CD4-positive, alpha-beta memory T cell (primary cell): ENCODE data around the gene NGF. TPM values are rescaled to one million over a fixed set of nuclear protein-coding genes. Genes with fewer than 3 reads are reported as not detected.

Experiments
- CTCF ChIA-PET: fragments of 350-600 bp; sonication (Branson Sonifier 250); formaldehyde crosslinking; loops from one replicate; lab custom pipeline; 2021; ENCODE audit warnings: inconsistent platforms; ENCODE audit not compliant: partially characterized antibody; lab: Charles Lee
- POLR2A ChIA-PET: fragments of 350-600 bp; sonication (Branson Sonifier 250); formaldehyde crosslinking; loops from one replicate; lab custom pipeline; 2021; ENCODE audit not compliant: partially characterized antibody; lab: Charles Lee
- DNase-seq, 5 donors: peaks; one replicate each; pipeline versions ENCODE4 v3.0.0 to v3.0.0-alpha.2; 2020 to 2022; ENCODE audit warnings: mixed read lengths in 1 of 5
- H3K27ac ChIP-seq: one replicate; pipeline ENCODE4 v1.7.0; 2013; ENCODE audit warnings: low read depth, low read length
- H3K27me3 ChIP-seq: 2 replicates; pipeline ENCODE4 v1.7.0; 2013; ENCODE audit warnings: mild to moderate bottlenecking, low read length, moderate library complexity; ENCODE audit not compliant: insufficient read depth
- H3K36me3 ChIP-seq: 2 replicates; pipeline ENCODE4 v1.7.0; 2013; ENCODE audit warnings: mild to moderate bottlenecking, low read length, moderate library complexity; ENCODE audit not compliant: insufficient read depth
- H3K4me1 ChIP-seq: 2 replicates; pipeline ENCODE4 v1.7.0; 2013; ENCODE audit warnings: mild to moderate bottlenecking, low read length, moderate library complexity; ENCODE audit not compliant: insufficient read depth
- H3K4me3 ChIP-seq, 2 donors: one replicate each; pipeline ENCODE4 v1.7.0; 2013; ENCODE audit warnings: low read length in 2 of 2, mild to moderate bottlenecking in 1 of 2
- H3K9me3 ChIP-seq, 2 donors: one replicate each; pipeline ENCODE4 v1.7.0; 2013; ENCODE audit warnings: low read length in 2 of 2, control low read depth in 1 of 2; ENCODE audit not compliant: control insufficient read depth in 1 of 2
- H3K27ac Mint-ChIP-seq, 7 donors: one replicate each; pipeline ENCODE4 v1.8.0; 2020 to 2021; ENCODE audit warnings: mixed read lengths in 7 of 7, mild to moderate bottlenecking in 6 of 7, inconsistent platforms in 3 of 7, moderate library complexity in 3 of 7
- H3K27me3 Mint-ChIP-seq, 2 donors: one replicate each; pipeline ENCODE4 v1.8.0; 2020 to 2021; ENCODE audit warnings: mixed read lengths in 2 of 2
- H3K36me3 Mint-ChIP-seq, 2 donors: one replicate each; pipeline ENCODE4 v1.8.0; 2020 to 2021; ENCODE audit warnings: mixed read lengths in 2 of 2, inconsistent platforms in 1 of 2, mild to moderate bottlenecking in 1 of 2
- H3K4me1 Mint-ChIP-seq, 4 donors: one replicate each; pipeline ENCODE4 v1.8.0; 2020 to 2021; ENCODE audit warnings: mixed read lengths in 4 of 4, mild to moderate bottlenecking in 1 of 4
- H3K4me3 Mint-ChIP-seq, 8 donors: one replicate each; pipeline ENCODE4 v1.8.0; 2020 to 2021; ENCODE audit warnings: mixed read lengths in 8 of 8, mild to moderate bottlenecking in 7 of 8, moderate library complexity in 6 of 8, inconsistent platforms in 3 of 8
- H3K9me3 Mint-ChIP-seq, 8 donors: one replicate each; pipeline ENCODE4 v1.8.0; 2020 to 2021; ENCODE audit warnings: mixed read lengths in 8 of 8, mild to moderate bottlenecking in 5 of 8, inconsistent platforms in 3 of 8, moderate library complexity in 1 of 8
- intact Hi-C: fragments of 100-400 bp; cut with micrococcal nuclease; formaldehyde crosslinking; loops from one replicate; pipeline ENCODE4 v1.15.1; 2023
- polyA plus RNA-seq, 2 donors: library from polyadenylated mRNA; unstranded; fragments of 300-500 nt; fragmentation: Illumina TruSeq; gene quantifications; one replicate each; pipeline ENCODE4 v1.2.3, GENCODE V29; 2021
- total RNA-seq, 2 experiments: library from RNA; stranded (reverse); gene quantifications; one replicate each; pipeline ENCODE4 v1.2.3, GENCODE V29; 2021

NGF gene
- total and polyA plus RNA-seq, 4 experiments from 2014 or later: not detected

DNA sequence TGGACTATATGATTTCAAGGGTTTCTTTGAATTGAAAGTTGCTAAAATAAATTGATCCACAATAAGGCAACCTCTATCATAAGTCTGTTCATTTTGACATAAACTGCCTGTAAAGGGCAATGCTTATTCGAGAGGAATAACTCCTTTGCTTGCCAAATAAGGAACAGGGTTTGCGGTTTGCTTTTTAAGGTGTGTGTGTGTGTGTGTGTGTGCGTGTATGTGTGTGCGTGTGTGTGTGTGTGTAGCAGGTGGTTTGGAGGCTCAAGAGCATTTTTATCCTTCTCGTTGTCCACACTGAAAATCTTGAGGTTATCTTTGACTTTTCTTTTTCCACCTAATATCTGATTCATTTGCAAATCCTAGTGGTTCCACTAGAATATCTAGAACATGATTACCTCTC is 13.1 kb upstream of the NGF start:
- Histone ChIP-seq H3K9me3 (no peaks in the 10 kb centered on the region), H3K4me3 (no peak overlapping the region), H3K27ac (no peak overlapping the region), H3K27me3 (no peaks in the 10 kb centered on the region), H3K36me3 (no peaks in the 10 kb centered on the region), H3K4me1 (no peaks in the 10 kb centered on the region)
- H3K27ac Mint-ChIP-seq: no peak overlapping the region
- no peak overlapping the region for H3K4me3 Mint-ChIP-seq
- H3K4me1 Mint-ChIP-seq: no peaks in the 10 kb centered on the region
- ChIA-PET POLR2A (no interaction called here), CTCF (no interaction called here)
- intact Hi-C loops: no loop called here
- H3K36me3 Mint-ChIP-seq: no peaks in the 10 kb centered on the region
- no peak for DNase-seq
- H3K27me3 Mint-ChIP-seq: peaks cover 0 to 6% of the 10 kb centered on the region in 2 donors
- peaks cover 0 to 1% (median 0%) of the 10 kb centered on the region in 8 donors for H3K9me3 Mint-ChIP-seq

DNA sequence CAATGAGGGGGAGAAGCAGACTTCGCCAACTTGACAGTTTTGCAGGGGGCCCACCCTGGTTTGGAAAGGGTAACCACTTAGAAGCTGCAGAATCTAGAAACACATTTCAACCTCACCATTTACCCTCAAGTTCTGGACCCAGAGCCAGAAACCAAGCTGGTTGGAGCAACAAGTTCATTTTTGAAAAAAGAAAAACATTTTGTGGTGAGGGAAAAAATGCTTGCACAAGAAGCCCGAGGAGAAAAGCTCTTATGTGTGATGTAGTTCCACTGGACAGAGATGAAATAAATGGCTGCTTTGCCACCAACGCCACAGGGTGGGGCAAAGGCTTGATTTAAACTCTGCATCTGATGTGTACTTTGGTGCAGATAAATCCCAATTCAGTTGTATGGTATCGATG is 10.6 kb upstream of the NGF start:
- H3K27me3 ChIP-seq: no peaks in the 10 kb centered on the region
- ChIA-PET POLR2A (no interaction called here), CTCF (no interaction called here)
- no peaks in the 10 kb centered on the region for H3K36me3 ChIP-seq
- Mint-ChIP-seq H3K36me3 (no peaks in the 10 kb centered on the region), H3K27me3 (peaks cover 3 to 5% of the 10 kb centered on the region in 2 donors), H3K4me3 (no peak overlapping the region), H3K4me1 (no peaks in the 10 kb centered on the region), H3K9me3 (peaks cover 0 to under 1% (median 0%) of the 10 kb centered on the region in 8 donors), H3K27ac (no peak overlapping the region)
- no peaks in the 10 kb centered on the region for H3K9me3 ChIP-seq
- no peak for DNase-seq
- no peaks in the 10 kb centered on the region for H3K4me1 ChIP-seq
- no peak overlapping the region for H3K27ac ChIP-seq
- H3K4me3 ChIP-seq: no peak overlapping the region
- intact Hi-C loops: no loop called here

DNA sequence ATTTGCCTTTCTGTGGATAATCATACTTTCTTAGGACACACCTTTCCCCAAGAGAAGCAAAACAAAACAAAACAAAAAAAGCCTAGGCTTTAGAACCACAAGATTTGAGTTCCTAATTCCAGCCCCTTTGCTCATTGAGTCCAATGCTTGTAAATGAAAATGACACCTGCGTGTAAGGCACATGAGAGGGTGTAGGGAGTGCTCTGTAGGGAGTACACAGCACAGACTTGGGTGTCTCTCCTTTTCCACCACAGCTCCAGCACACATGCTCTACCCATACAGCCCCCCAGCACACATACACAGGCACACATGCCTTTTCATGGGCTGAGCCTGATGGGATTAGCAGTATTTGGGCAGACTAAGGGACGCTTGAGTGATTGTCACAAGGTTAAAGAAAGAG is 9.2 kb upstream of the NGF start:
- Mint-ChIP-seq H3K4me1 (no peaks in the 10 kb centered on the region), H3K27ac (no peak overlapping the region), H3K36me3 (no peaks in the 10 kb centered on the region), H3K4me3 (no peak overlapping the region), H3K9me3 (no peaks in the 10 kb centered on the region), H3K27me3 (peaks cover 2 to 5% of the 10 kb centered on the region in 2 donors)
- POLR2A ChIA-PET: no interaction called here
- H3K27ac ChIP-seq: no peak overlapping the region
- no peaks in the 10 kb centered on the region for H3K36me3 ChIP-seq
- no peaks in the 10 kb centered on the region for H3K27me3 ChIP-seq
- intact Hi-C loops: no loop called here
- CTCF ChIA-PET: no interaction called here
- no peak overlapping the region for H3K4me3 ChIP-seq
- H3K4me1 ChIP-seq: no peaks in the 10 kb centered on the region
- no peaks in the 10 kb centered on the region for H3K9me3 ChIP-seq
- no peak for DNase-seq

DNA sequence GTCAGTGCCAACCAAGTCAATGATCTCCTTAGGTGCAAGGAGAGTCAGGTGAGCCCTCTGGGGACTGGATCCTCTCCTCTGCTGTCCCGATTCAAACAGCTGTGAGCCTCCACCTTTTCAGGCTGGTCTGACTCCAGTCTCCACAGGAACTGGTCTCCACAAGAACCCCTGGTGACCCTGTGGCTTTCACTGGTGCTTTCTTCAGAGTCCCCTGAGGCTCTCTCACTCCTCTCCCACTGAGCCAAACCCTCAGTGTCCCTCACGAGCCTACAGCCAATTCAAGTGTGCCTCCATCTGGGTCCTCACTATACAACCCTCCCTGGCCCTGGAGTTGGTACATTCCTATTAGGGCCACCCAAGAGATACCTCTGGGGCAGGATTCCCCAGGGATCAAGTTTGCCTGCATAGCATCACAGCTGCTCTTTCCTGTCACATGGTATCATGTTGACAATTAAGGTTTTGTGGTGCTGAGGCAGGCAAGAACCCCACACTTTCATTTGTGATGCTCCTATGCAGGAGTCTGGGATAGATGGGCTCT is 5.2 kb upstream of the NGF start:
- POLR2A ChIA-PET: no interaction called here
- H3K9me3 ChIP-seq: no peaks in the 10 kb centered on the region
- Mint-ChIP-seq H3K27ac (no peak overlapping the region), H3K4me3 (no peak overlapping the region), H3K36me3 (no peaks in the 10 kb centered on the region), H3K9me3 (peaks cover 0 to 2% (median 0%) of the 10 kb centered on the region in 8 donors), H3K4me1 (no peaks in the 10 kb centered on the region), H3K27me3 (peaks cover 19 to 24% of the 10 kb centered on the region in 2 donors)
- H3K36me3 ChIP-seq: no peaks in the 10 kb centered on the region
- H3K27me3 ChIP-seq: no peaks in the 10 kb centered on the region
- no peaks in the 10 kb centered on the region for H3K4me1 ChIP-seq
- intact Hi-C loops: no loop called here
- DNase-seq: no peak
- no peak overlapping the region for H3K4me3 ChIP-seq
- no peak overlapping the region for H3K27ac ChIP-seq
- CTCF ChIA-PET: no interaction called here

DNA sequence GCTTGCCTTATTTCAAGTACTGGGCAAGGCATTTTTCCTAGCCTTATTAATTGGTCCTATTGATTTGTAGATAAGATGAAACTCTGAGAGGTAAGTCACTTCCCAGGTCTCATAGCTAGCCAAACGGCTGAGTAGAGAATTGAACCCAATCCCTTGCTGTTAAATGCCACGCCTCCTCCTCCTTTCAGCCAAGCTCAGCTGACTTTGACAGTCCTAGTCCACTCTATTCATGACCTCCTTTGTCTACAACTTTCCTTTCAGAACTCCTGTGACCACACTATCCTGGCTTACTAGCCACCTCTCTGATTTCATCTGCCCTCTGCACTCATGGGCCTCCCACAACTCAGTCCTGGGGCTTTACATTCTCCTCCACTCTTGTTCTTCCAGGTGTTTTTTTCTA is 3.9 kb upstream of the NGF start:
- Histone ChIP-seq H3K4me1 (no peaks in the 10 kb centered on the region), H3K27me3 (no peaks in the 10 kb centered on the region), H3K27ac (no peak overlapping the region), H3K4me3 (no peak overlapping the region), H3K9me3 (no peaks in the 10 kb centered on the region), H3K36me3 (no peaks in the 10 kb centered on the region)
- Mint-ChIP-seq H3K9me3 (peaks cover 0 to 2% (median 0%) of the 10 kb centered on the region in 8 donors), H3K4me3 (no peak overlapping the region), H3K36me3 (no peaks in the 10 kb centered on the region), H3K4me1 (no peaks in the 10 kb centered on the region), H3K27me3 (peaks cover 21 to 24% of the 10 kb centered on the region in 2 donors), H3K27ac (no peak overlapping the region)
- ChIA-PET CTCF (no interaction called here), POLR2A (no interaction called here)
- DNase-seq: no peak
- intact Hi-C loops: no loop called here

DNA sequence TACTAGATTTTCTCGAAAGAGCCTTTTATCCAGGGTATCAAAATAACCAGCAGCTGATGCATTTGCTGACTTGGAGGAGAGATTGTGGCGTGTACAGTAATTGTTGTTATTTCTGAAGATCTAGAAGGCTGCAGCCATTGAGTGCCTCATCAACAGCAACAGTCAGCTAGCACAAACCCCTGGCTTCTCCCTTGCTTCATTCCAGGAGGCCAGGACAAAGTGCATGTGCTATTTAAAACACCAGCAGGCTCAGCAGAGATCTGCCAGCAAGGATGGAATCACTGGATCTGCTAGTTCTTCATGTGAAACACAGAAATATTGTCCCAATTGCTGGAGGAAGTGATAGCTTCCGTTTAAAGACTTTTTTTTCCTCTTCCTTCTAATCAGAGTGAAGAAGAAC is 2.8 kb upstream of the NGF start:
- Histone ChIP-seq H3K4me3 (no peak overlapping the region), H3K4me1 (no peaks in the 10 kb centered on the region), H3K27ac (no peak overlapping the region), H3K9me3 (no peaks in the 10 kb centered on the region), H3K27me3 (no peaks in the 10 kb centered on the region), H3K36me3 (no peaks in the 10 kb centered on the region)
- DNase-seq: no peak
- no peaks in the 10 kb centered on the region for H3K36me3 Mint-ChIP-seq
- H3K27me3 Mint-ChIP-seq: peaks cover 27 to 30% of the 10 kb centered on the region in 2 donors
- intact Hi-C loops: no loop called here
- H3K4me3 Mint-ChIP-seq: no peak overlapping the region
- CTCF ChIA-PET: no interaction called here
- POLR2A ChIA-PET: no interaction called here
- peaks cover 0 to 3% (median 0%) of the 10 kb centered on the region in 8 donors for H3K9me3 Mint-ChIP-seq
- H3K4me1 Mint-ChIP-seq: no peaks in the 10 kb centered on the region
- no peak overlapping the region for H3K27ac Mint-ChIP-seq

DNA sequence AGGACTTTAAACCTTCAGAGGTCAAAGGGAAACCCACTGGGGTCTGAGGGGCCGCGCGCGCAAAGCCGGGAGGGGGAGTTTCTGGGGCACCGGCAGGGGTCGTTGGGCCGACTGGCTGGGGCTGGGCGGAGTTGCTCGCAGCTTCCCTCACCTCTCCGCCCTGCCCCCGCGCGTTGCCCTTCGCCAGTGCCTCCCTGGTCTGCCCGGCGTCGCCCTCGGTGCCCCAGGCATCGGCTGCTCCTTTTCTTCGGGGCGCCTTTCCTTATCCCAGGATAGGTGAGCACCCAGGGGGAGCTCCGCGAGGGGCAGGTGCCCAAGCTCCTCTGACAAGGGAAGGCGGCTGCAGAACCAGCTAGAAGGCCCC is 390 bp upstream of the NGF start:
- Mint-ChIP-seq H3K36me3 (no peaks in the 10 kb centered on the region), H3K4me3 (no peak overlapping the region), H3K4me1 (no peaks in the 10 kb centered on the region), H3K27ac (no peak overlapping the region), H3K27me3 (peaks cover 27 to 33% of the 10 kb centered on the region in 2 donors), H3K9me3 (peaks cover 0 to 3% (median 0%) of the 10 kb centered on the region in 8 donors)
- no peaks in the 10 kb centered on the region for H3K9me3 ChIP-seq
- no peaks in the 10 kb centered on the region for H3K27me3 ChIP-seq
- H3K4me3 ChIP-seq: no peak overlapping the region
- CTCF ChIA-PET: no interaction called here
- DNase-seq: no peak
- POLR2A ChIA-PET: no interaction called here
- no peaks in the 10 kb centered on the region for H3K4me1 ChIP-seq
- H3K27ac ChIP-seq: no peak overlapping the region
- no peaks in the 10 kb centered on the region for H3K36me3 ChIP-seq
- intact Hi-C loops: no loop called here

DNA sequence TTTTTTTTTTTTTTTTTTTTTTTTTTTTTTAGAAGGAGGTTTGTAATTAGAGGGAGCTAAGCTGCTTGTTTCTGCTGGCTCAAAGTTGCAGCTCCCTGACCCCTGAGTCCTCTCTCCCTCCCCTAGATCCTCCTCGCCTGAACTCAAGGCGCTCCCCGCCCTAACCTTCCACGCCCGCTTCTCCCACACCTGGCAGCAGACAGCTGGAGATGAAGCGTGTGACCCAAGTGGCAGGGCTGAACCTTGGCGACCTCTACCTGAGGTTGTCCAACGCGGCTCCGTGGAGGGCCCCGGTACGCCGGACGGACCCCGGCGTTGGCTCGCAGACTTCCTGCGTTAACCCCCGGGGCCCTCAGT is 795 bp downstream of the NGF start:
- no peaks in the 10 kb centered on the region for H3K36me3 Mint-ChIP-seq
- H3K4me1 Mint-ChIP-seq: no peaks in the 10 kb centered on the region
- peaks cover 0 to 3% (median 0%) of the 10 kb centered on the region in 8 donors for H3K9me3 Mint-ChIP-seq
- H3K27ac ChIP-seq: no peak overlapping the region
- intact Hi-C loops: no loop called here
- no peaks in the 10 kb centered on the region for H3K36me3 ChIP-seq
- peaks cover 25 to 33% of the 10 kb centered on the region in 2 donors for H3K27me3 Mint-ChIP-seq
- H3K27ac Mint-ChIP-seq: no peak overlapping the region
- no peaks in the 10 kb centered on the region for H3K9me3 ChIP-seq
- ChIA-PET CTCF (no interaction called here), POLR2A (no interaction called here)
- no peaks in the 10 kb centered on the region for H3K4me1 ChIP-seq
- no peak overlapping the region for H3K4me3 Mint-ChIP-seq
- no peak overlapping the region for H3K4me3 ChIP-seq
- no peak for DNase-seq
- H3K27me3 ChIP-seq: no peaks in the 10 kb centered on the region
